ENCODE results near the gene ZBTB2.

GRCh38 chr6:151327101-151327500, 64.3 kb downstream of the ZBTB2 start:
- TF ChIP-seq NR2C2 (CRISPR knock-in tag; IDR thresholded peaks at IDR 0.05), result no peak
- TF ChIP-seq ZNF263 (CRISPR knock-in tag; IDR thresholded peaks at IDR 0.05; ENCODE audit: low read depth), result no peak
- no peak for TF ChIP-seq CTCF (IDR thresholded peaks at IDR 0.05)
- TF ChIP-seq ZNF281 (CRISPR knock-in tag; IDR thresholded peaks at IDR 0.05), result no peak
